Sigmoid colon (tissue), 3 donors: ENCODE data around the gene GRIK4.

ENCODE experiments used
- CTCF ChIP-seq, 4 experiments: fragments of 450-650 bp in 3 of 4; fragments of 200-600 bp in 1 of 4; IDR thresholded peaks; one replicate each; pipeline ENCODE4 v1.5.1; 2016 to 2019; ENCODE audit warnings: antibody characterized with exemption in 4 of 4, mild to moderate bottlenecking in 3 of 4, moderate library complexity in 2 of 4
- POLR2A ChIP-seq, 2 donors: fragments of 450-650 bp; IDR thresholded peaks; one replicate each; pipeline ENCODE4 v1.6.1; 2016; ENCODE audit warnings: antibody characterized with exemption in 2 of 2, mild to moderate bottlenecking in 2 of 2, moderate library complexity in 2 of 2

GRCh38 chr11:120611581-120611980 is 100.0 kb downstream of the GRIK4 start:
- TF ChIP-seq CTCF (IDR thresholded peaks at IDR 0.05) (no peak), POLR2A (IDR thresholded peaks at IDR 0.05) (no peak)
